Stimulated activated CD8-positive, alpha-beta memory T cell treated with anti-CD3 and anti-CD28 coated beads, Interleukin-15, amount 100 ng/mL, for 4 hours (primary cell): ENCODE measurements around the gene ALLC.

Experiments used
- DNase-seq, 2 donors: peaks; one replicate each; pipeline ENCODE4 v3.0.0-alpha.2; 2020; ENCODE audit warnings: low read depth in 2 of 2

The ALLC gene

GRCh38 chr2:3677436-3677835 lies 19.4 kb downstream of the ALLC start:
- no peak for DNase-seq

GRCh38 chr2:3678212-3678611 lies 20.2 kb downstream of the ALLC start:
- DNase-seq: no peak

GRCh38 chr2:3679180-3679579 lies 21.2 kb downstream of the ALLC start:
- no peak for DNase-seq

- no peak for DNase-seq
These were observed 21.8 kb downstream of the ALLC start for GRCh38 chr2:3679616-3680393.

GRCh38 chr2:3680548-3681345 lies 22.7 kb downstream of the ALLC start:
- DNase-seq: no peak

- DNase-seq: no peak
These were observed 23.6 kb downstream of the ALLC start for GRCh38 chr2:3681625-3682024.

GRCh38 chr2:3682811-3683210 lies 24.8 kb downstream of the ALLC start:
- DNase-seq: no peak

- no peak for DNase-seq
These were observed 25.9 kb downstream of the ALLC start for GRCh38 chr2:3683748-3684454.

- DNase-seq: no peak
These were observed 32.2 kb downstream of the ALLC start for GRCh38 chr2:3689998-3690748.

GRCh38 chr2:3692375-3692774 lies 34.4 kb downstream of the ALLC start:
- DNase-seq: no peak

GRCh38 chr2:3696545-3696944 lies 38.5 kb downstream of the ALLC start:
- DNase-seq: no peak

- no peak for DNase-seq
These were observed 43.1 kb downstream of the ALLC start for GRCh38 chr2:3701071-3701470.

GRCh38 chr2:3703236-3703756 lies 45.3 kb downstream of the ALLC start, which contains the start of gene DCDC2C:
Gene DCDC2C (plus strand): TSS chr2:3703575. CDS start chr2:3703752, 177 bp downstream.
- no peak for DNase-seq

GRCh38 chr2:3703757-3704355 lies 45.9 kb downstream of the ALLC start:
- DNase-seq: no peak

- no peak for DNase-seq
These were observed 46.7 kb downstream of the ALLC start for GRCh38 chr2:3704692-3705091.

GRCh38 chr2:3705782-3706181 lies 47.8 kb downstream of the ALLC start:
- no peak for DNase-seq

GRCh38 chr2:3706892-3707291 lies 48.9 kb downstream of the ALLC start:
- no peak for DNase-seq

- DNase-seq: no peak
These were observed 50.6 kb downstream of the ALLC start for GRCh38 chr2:3708576-3708975.

- no peak for DNase-seq
These were observed 51.2 kb downstream of the ALLC start for GRCh38 chr2:3709225-3709624.

GRCh38 chr2:3712424-3712823 lies 54.4 kb downstream of the ALLC start:
- no peak for DNase-seq
